ENCODE results near the gene NOD2. TPM values are rescaled to one million over a fixed set of nuclear protein-coding genes. Genes with fewer than 3 reads are reported as not detected.

Gene NOD2
- total RNA-seq = under 1 TPM; 0.79 to 0.83 TPM
- polyA plus RNA-seq (ENCODE audit: insufficient read length in 2 of 2) = 1 to 10 TPM in 1 of 2 donors, under 1 TPM in 1; 0.82 to 1.2 TPM
- long read RNA-seq, donor 1 = 0 reads
- long read RNA-seq, donor 2 = 0 reads
- long read RNA-seq, donor 3 = 0 reads
- long read RNA-seq, donor 4 = 0 reads

- Histone ChIP-seq H3K27me3 (ENCODE audit: control insufficient read depth, insufficient read depth, low read length) (peaks cover 12% of the 10 kb centered on the region), H3K9me3 (ENCODE audit: control insufficient read depth, insufficient read depth, low read length) (no peaks in the 10 kb centered on the region), H3K36me3 (ENCODE audit: control insufficient read depth, insufficient read depth, low read length) (no peaks in the 10 kb centered on the region), H3K4me3 (ENCODE audit: low read depth, low read length) (peak within 1 kb of the TSS; percentile 18), H3K4me1 (ENCODE audit: control insufficient read depth, insufficient read depth, low read length) (peaks cover 36% of the 10 kb centered on the region), H3K27ac (ENCODE audit: low read depth, low read length) (no peak within 1 kb of the TSS)
- WGBS (ENCODE audit: insufficient coverage) = 18% methylated on average over 56 of the region's 56 CpGs
- DNase-seq (ENCODE audit: low read depth in 4 of 6, low spot score in 6 of 6) = peak in 1 of 6 donors; percentile 32
Measured at GRCh38 chr16:50692999-50693781, at the start of gene NOD2. Gene NOD2, plus strand, starts transcription at chr16:50693606. Its CDS starts 5,890 bp downstream, at chr16:50699496.

- Histone ChIP-seq H3K9me3 (ENCODE audit: control insufficient read depth, insufficient read depth, low read length) (no peaks in the 10 kb centered on the region), H3K36me3 (ENCODE audit: control insufficient read depth, insufficient read depth, low read length) (peaks cover 10% of the 10 kb centered on the region), H3K27ac (ENCODE audit: low read depth, low read length) (no peak overlapping the region), H3K27me3 (ENCODE audit: control insufficient read depth, insufficient read depth, low read length) (no peaks in the 10 kb centered on the region), H3K4me3 (ENCODE audit: low read depth, low read length) (no peak overlapping the region), H3K4me1 (ENCODE audit: control insufficient read depth, insufficient read depth, low read length) (peaks cover 22% of the 10 kb centered on the region)
- WGBS (ENCODE audit: insufficient coverage) = 80% methylated on average over 4 of the region's 5 CpGs
- DNase-seq (ENCODE audit: low read depth in 4 of 6, low spot score in 6 of 6) = no peak
Measured at GRCh38 chr16:50644245-50644644, 49.2 kb upstream of the NOD2 start.

GRCh38 chr16:50644729-50645128, 48.7 kb upstream of the NOD2 start:
- H3K27me3 ChIP-seq (ENCODE audit: control insufficient read depth, insufficient read depth, low read length) = no peaks in the 10 kb centered on the region
- peak in 3 of 6 donors; percentile 24 to 68 (median 61) for DNase-seq (ENCODE audit: low read depth in 4 of 6, low spot score in 6 of 6)
- no peak overlapping the region for H3K4me3 ChIP-seq (ENCODE audit: low read depth, low read length)
- H3K9me3 ChIP-seq (ENCODE audit: control insufficient read depth, insufficient read depth, low read length) = no peaks in the 10 kb centered on the region
- H3K27ac ChIP-seq (ENCODE audit: low read depth, low read length) = peak overlapping the region; percentile 37
- H3K4me1 ChIP-seq (ENCODE audit: control insufficient read depth, insufficient read depth, low read length) = peaks cover 22% of the 10 kb centered on the region
- WGBS (ENCODE audit: insufficient coverage) = 46% methylated on average over 4 of the region's 6 CpGs
- peaks cover 10% of the 10 kb centered on the region for H3K36me3 ChIP-seq (ENCODE audit: control insufficient read depth, insufficient read depth, low read length)

DNA sequence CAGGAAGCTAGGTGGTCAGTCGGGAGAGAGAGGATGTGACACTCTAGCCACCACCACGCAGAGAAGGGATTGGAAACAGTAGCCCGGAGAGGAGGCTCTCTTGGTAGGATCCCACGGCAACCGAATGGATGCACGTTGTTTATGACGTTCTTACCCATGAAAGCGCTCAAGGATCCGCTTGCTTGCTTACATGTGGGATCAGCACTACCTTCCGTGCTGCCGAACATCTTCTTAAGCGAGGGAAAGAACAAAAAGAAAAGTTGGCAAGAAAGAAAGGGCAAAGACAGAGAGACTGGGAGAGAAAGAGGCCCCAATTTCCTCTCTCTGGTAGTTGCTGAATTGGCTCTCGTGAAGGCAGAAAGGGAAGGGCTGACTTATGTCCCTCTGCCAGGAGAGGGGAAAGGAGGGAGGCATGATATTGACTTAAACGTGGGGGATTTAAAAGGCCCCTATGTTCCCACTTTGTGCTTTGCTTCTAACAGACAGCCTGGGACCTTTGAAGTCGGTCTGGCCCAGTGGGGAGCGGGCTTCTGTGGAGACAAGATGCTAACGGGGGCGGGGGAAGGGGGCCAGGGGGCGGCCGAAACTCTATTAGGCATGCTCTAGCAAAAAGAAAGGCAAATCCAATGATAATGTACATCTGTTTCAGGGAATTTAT, 47.7 kb upstream of the NOD2 start:
- 14% methylated on average over 8 of the region's 20 CpGs for WGBS (ENCODE audit: insufficient coverage)
- Histone ChIP-seq H3K9me3 (ENCODE audit: control insufficient read depth, insufficient read depth, low read length) (no peaks in the 10 kb centered on the region), H3K36me3 (ENCODE audit: control insufficient read depth, insufficient read depth, low read length) (peaks cover 13% of the 10 kb centered on the region), H3K27ac (ENCODE audit: low read depth, low read length) (peak overlapping the region; percentile 37), H3K27me3 (ENCODE audit: control insufficient read depth, insufficient read depth, low read length) (no peaks in the 10 kb centered on the region), H3K4me3 (ENCODE audit: low read depth, low read length) (no peak overlapping the region), H3K4me1 (ENCODE audit: control insufficient read depth, insufficient read depth, low read length) (peaks cover 22% of the 10 kb centered on the region)
- peak in 3 of 6 donors; percentile 20 to 76 (median 69) for DNase-seq (ENCODE audit: low read depth in 4 of 6, low spot score in 6 of 6)

GRCh38 chr16:50646345-50646744, 47.1 kb upstream of the NOD2 start:
- Histone ChIP-seq H3K36me3 (ENCODE audit: control insufficient read depth, insufficient read depth, low read length) (peaks cover 16% of the 10 kb centered on the region), H3K27ac (ENCODE audit: low read depth, low read length) (no peak overlapping the region), H3K4me1 (ENCODE audit: control insufficient read depth, insufficient read depth, low read length) (peaks cover 22% of the 10 kb centered on the region), H3K27me3 (ENCODE audit: control insufficient read depth, insufficient read depth, low read length) (no peaks in the 10 kb centered on the region), H3K4me3 (ENCODE audit: low read depth, low read length) (no peak overlapping the region), H3K9me3 (ENCODE audit: control insufficient read depth, insufficient read depth, low read length) (no peaks in the 10 kb centered on the region)
- no peak for DNase-seq (ENCODE audit: low read depth in 4 of 6, low spot score in 6 of 6)
- WGBS (ENCODE audit: insufficient coverage) = 53% methylated on average over 7 of the region's 8 CpGs

- no peaks in the 10 kb centered on the region for H3K9me3 ChIP-seq (ENCODE audit: control insufficient read depth, insufficient read depth, low read length)
- H3K27ac ChIP-seq (ENCODE audit: low read depth, low read length) = no peak overlapping the region
- no peak for DNase-seq (ENCODE audit: low read depth in 4 of 6, low spot score in 6 of 6)
- WGBS (ENCODE audit: insufficient coverage) = 96% methylated on average over 3 of the region's 3 CpGs
- H3K36me3 ChIP-seq (ENCODE audit: control insufficient read depth, insufficient read depth, low read length) = peaks cover 9% of the 10 kb centered on the region
- H3K27me3 ChIP-seq (ENCODE audit: control insufficient read depth, insufficient read depth, low read length) = no peaks in the 10 kb centered on the region
- peaks cover 5% of the 10 kb centered on the region for H3K4me1 ChIP-seq (ENCODE audit: control insufficient read depth, insufficient read depth, low read length)
- H3K4me3 ChIP-seq (ENCODE audit: low read depth, low read length) = no peak overlapping the region
Measured at GRCh38 chr16:50651835-50652438, 41.5 kb upstream of the NOD2 start.

GRCh38 chr16:50652836-50653425, 40.5 kb upstream of the NOD2 start:
- peaks cover 9% of the 10 kb centered on the region for H3K36me3 ChIP-seq (ENCODE audit: control insufficient read depth, insufficient read depth, low read length)
- no peak overlapping the region for H3K4me3 ChIP-seq (ENCODE audit: low read depth, low read length)
- WGBS (ENCODE audit: insufficient coverage) = 77% methylated on average over 10 of the region's 14 CpGs
- no peak overlapping the region for H3K27ac ChIP-seq (ENCODE audit: low read depth, low read length)
- H3K9me3 ChIP-seq (ENCODE audit: control insufficient read depth, insufficient read depth, low read length) = no peaks in the 10 kb centered on the region
- H3K4me1 ChIP-seq (ENCODE audit: control insufficient read depth, insufficient read depth, low read length) = peaks cover 5% of the 10 kb centered on the region
- no peaks in the 10 kb centered on the region for H3K27me3 ChIP-seq (ENCODE audit: control insufficient read depth, insufficient read depth, low read length)
- DNase-seq (ENCODE audit: low read depth in 4 of 6, low spot score in 6 of 6) = peak in 2 of 6 donors; percentile 23 to 92

DNA sequence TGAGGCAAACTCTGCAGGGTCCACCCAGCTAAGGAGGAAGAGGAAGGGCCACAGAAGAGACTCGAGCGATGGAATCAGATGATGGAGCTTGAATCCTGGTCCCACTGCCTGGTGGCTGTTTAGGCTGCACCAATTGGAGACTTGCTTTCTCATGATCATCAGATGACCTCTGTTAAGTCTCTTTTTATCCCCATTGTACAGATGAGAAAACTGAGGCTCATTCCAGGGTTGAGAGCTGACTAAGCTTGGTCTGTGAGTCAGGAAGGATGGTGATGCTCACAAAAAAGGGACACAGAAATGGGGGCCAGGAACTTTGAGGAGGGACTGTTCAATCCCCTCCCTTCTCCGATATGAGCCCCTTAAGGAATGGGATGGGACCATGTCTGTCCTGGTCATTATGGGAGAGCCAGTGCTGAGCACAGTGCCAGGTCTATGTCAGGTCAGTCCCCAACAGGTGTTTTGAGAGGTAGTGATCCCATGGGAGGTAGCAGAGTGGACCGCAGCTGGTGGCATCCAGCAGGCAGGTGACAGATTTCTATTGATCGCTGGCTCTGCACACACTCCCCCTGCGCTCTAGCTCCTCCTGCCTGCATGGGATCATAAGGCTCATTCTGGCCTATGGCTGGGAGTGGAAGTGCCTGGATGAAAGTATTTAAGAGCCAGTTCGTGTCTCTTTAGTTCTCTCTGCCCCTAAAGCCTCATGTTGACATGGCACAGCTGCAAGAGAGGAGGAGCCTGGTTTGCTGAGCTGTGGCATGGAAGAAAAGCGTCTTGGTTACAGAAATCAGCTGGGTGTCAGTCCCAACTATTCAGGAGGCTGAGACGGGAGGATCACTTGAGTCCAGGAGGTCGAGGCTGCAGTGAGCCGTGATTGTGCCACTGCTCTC, 39.5 kb upstream of the NOD2 start:
- 88% methylated on average over 11 of the region's 11 CpGs for WGBS (ENCODE audit: insufficient coverage)
- Histone ChIP-seq H3K4me3 (ENCODE audit: low read depth, low read length) (no peak overlapping the region), H3K27me3 (ENCODE audit: control insufficient read depth, insufficient read depth, low read length) (no peaks in the 10 kb centered on the region), H3K27ac (ENCODE audit: low read depth, low read length) (no peak overlapping the region), H3K36me3 (ENCODE audit: control insufficient read depth, insufficient read depth, low read length) (peaks cover 9% of the 10 kb centered on the region), H3K4me1 (ENCODE audit: control insufficient read depth, insufficient read depth, low read length) (peaks cover 5% of the 10 kb centered on the region), H3K9me3 (ENCODE audit: control insufficient read depth, insufficient read depth, low read length) (no peaks in the 10 kb centered on the region)
- no peak for DNase-seq (ENCODE audit: low read depth in 4 of 6, low spot score in 6 of 6)

All from spinal cord (tissue), 10 donors.